ENCODE data around the gene YIPF3. TPM values are rescaled to one million over a fixed set of nuclear protein-coding genes. Genes with fewer than 3 reads are reported as not detected.

YIPF3 gene
- total and polyA plus RNA-seq, 4 donors: 81.3 to 119 (median 96.2) TPM

DNA sequence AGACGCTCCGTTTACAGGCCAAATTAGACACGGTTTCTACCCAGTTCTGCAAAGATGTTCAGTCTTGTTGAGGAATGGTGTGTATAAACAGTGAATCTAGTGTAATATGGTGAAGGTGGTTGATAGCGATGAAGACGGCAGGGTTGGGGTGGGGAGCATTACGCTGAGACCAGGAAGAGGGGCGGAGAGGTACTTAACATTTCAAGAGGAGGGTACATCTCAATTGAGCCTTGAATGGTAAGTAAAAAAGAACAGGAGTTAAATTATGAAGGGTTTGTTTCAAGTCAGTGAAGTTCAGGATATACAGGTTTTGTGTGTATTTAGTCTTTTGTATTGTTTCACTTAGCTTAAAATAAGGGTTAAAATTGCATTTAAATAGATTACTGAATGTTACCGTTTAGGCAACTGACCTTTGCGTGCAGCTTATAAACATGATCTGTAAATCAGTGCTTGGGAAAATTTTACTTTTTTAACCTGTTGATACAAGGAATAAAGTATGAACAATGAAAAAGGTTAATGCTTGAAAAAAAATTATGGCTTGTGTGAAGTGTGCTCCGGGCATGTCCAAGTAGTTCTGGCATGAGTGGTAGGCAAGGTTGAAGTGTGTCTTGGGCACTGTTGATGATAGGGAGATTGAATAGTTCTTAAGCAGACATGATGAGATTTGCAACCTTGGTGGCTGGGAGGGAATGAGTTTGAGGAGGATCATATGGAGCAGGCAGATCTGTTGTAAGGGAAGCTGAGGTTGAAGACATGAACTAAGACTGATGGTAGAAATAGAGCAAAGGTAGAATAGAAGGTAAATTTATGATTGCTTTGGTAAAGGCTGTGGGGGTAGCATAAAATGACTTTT lies 1.0 kb upstream of the YIPF3 start:
- WGBS, 2 donors: 4 to 7% methylated on average over 10 of the region's 10 CpGs
- no peak for ATAC-seq (ENCODE audit: insufficient read depth, low FRiP score)

DNA sequence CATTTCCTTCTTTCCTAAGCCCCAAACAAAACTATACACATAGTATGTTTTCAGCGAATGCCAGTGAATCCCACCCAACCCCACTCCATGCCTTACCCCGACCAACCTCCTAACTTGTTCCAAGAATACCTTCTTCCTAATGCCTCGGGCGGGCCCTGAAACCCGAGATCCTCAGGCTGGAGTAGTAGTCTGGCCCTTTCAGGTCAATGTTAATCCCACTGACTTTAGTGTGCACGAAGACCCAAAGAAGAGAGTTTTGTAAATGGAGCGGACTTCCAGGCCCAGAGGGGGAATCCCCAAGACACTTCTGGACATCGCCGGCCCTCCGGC lies 394 bp downstream of the YIPF3 start:
- H3K9ac ChIP-seq (ENCODE audit: insufficient read depth in 1 of 2, low read length in 2 of 2): peak overlapping the region; percentile 87 to 98
- TF ChIP-seq, protein P1, sequence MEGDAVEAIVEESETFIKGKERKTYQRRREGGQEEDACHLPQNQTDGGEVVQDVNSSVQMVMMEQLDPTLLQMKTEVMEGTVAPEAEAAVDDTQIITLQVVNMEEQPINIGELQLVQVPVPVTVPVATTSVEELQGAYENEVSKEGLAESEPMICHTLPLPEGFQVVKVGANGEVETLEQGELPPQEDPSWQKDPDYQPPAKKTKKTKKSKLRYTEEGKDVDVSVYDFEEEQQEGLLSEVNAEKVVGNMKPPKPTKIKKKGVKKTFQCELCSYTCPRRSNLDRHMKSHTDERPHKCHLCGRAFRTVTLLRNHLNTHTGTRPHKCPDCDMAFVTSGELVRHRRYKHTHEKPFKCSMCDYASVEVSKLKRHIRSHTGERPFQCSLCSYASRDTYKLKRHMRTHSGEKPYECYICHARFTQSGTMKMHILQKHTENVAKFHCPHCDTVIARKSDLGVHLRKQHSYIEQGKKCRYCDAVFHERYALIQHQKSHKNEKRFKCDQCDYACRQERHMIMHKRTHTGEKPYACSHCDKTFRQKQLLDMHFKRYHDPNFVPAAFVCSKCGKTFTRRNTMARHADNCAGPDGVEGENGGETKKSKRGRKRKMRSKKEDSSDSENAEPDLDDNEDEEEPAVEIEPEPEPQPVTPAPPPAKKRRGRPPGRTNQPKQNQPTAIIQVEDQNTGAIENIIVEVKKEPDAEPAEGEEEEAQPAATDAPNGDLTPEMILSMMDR (IDR thresholded peaks at IDR 0.05; ENCODE audit: control extremely low read depth, extremely low read depth): no peak
- DNase-seq (no peak), ATAC-seq (ENCODE audit: insufficient read depth, low FRiP score) (no peak)
- H3K27ac ChIP-seq (ENCODE audit: low read depth in 1 of 2, low read length in 1 of 2): peak overlapping the region; percentile 85 to 88
- peaks cover 14 to 52% (median 44%) of the 10 kb centered on the region in 4 donors for H3K36me3 ChIP-seq (ENCODE audit: control insufficient read depth in 4 of 4, insufficient read depth in 4 of 4, low read length in 4 of 4)
- H3K4me1 ChIP-seq (ENCODE audit: control insufficient read depth in 5 of 5, insufficient read depth in 5 of 5, low read length in 5 of 5): peaks cover 10 to 29% (median 13%) of the 10 kb centered on the region in 5 donors
- H3K4me3 ChIP-seq: peak overlapping the region; percentile 88
- no peaks in the 10 kb centered on the region for H3K9me3 ChIP-seq (ENCODE audit: control insufficient read depth in 4 of 4, insufficient read depth in 3 of 4, low read length in 3 of 4)
- 0 to 1% methylated on average over 10 of the region's 10 CpGs for WGBS, 2 donors
- no peaks in the 10 kb centered on the region for H3K27me3 ChIP-seq (ENCODE audit: control insufficient read depth in 3 of 3, insufficient read depth in 3 of 3, low read length in 2 of 3)

More for the DNA sequence above, 1.0 kb upstream of the YIPF3 start:
- Histone ChIP-seq H3K4me1 (ENCODE audit: control insufficient read depth in 5 of 5, insufficient read depth in 5 of 5, low read length in 5 of 5) (peaks cover 7 to 29% (median 13%) of the 10 kb centered on the region in 5 donors), H3K9ac (ENCODE audit: insufficient read depth in 1 of 2, low read length in 2 of 2) (peak overlapping the region; percentile 70 to 72), H3K27ac (ENCODE audit: low read depth in 1 of 2, low read length in 1 of 2) (peak overlapping the region in 1 of 2 donors; percentile 76), H3K36me3 (ENCODE audit: control insufficient read depth in 4 of 4, insufficient read depth in 4 of 4, low read length in 4 of 4) (peaks cover 26 to 49% (median 43%) of the 10 kb centered on the region in 4 donors), H3K27me3 (ENCODE audit: control insufficient read depth in 3 of 3, insufficient read depth in 3 of 3, low read length in 2 of 3) (no peaks in the 10 kb centered on the region), H3K9me3 (ENCODE audit: control insufficient read depth in 4 of 4, insufficient read depth in 3 of 4, low read length in 3 of 4) (no peaks in the 10 kb centered on the region), H3K4me3 (peak overlapping the region; percentile 88)
- no peak for DNase-seq
- TF ChIP-seq, protein P1 (IDR thresholded peaks at IDR 0.05; ENCODE audit: control extremely low read depth, extremely low read depth): no peak

DNA sequence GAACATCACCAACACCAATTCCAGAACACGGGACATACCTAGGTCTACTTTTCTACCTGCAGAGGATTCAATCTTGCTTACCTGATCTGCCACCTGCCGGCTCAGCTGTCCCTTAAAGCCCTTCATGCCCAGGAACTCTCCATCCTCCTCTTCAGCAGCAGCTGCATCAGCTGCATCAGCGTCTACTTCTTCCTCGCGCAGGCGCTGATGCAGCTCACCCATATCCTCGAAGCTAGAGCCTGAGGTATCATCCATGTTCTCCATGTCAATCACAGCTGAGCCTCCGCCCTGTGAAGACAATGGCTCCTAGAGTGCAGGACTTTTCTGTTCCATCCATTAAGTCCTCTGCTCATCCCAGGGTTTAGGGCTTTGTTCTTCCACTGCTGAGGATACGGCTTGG lies 918 bp downstream of the YIPF3 start:
- Histone ChIP-seq H3K4me1 (ENCODE audit: control insufficient read depth in 5 of 5, insufficient read depth in 5 of 5, low read length in 5 of 5) (peaks cover 10 to 29% (median 13%) of the 10 kb centered on the region in 5 donors), H3K27ac (ENCODE audit: low read depth in 1 of 2, low read length in 1 of 2) (peak overlapping the region in 1 of 2 donors; percentile 4)
- 63 to 84% methylated on average over 9 of the region's 9 CpGs for WGBS, 2 donors

More for the DNA sequence above, 918 bp downstream of the YIPF3 start:
- Histone ChIP-seq H3K36me3 (ENCODE audit: control insufficient read depth in 4 of 4, insufficient read depth in 4 of 4, low read length in 4 of 4) (peaks cover 14 to 48% (median 39%) of the 10 kb centered on the region in 4 donors), H3K9me3 (ENCODE audit: control insufficient read depth in 4 of 4, insufficient read depth in 3 of 4, low read length in 3 of 4) (no peaks in the 10 kb centered on the region), H3K27me3 (ENCODE audit: control insufficient read depth in 3 of 3, insufficient read depth in 3 of 3, low read length in 2 of 3) (no peaks in the 10 kb centered on the region), H3K4me3 (peak overlapping the region; percentile 88), H3K9ac (ENCODE audit: insufficient read depth in 1 of 2, low read length in 2 of 2) (peak overlapping the region; percentile 87 to 98)
- ATAC-seq (ENCODE audit: insufficient read depth, low FRiP score) (no peak), DNase-seq (no peak)
- TF ChIP-seq, protein P1 (IDR thresholded peaks at IDR 0.05; ENCODE audit: control extremely low read depth, extremely low read depth): no peak

Measured in lung (tissue), 12 donors.